Parathyroid adenoma (tissue), 2 donors: ENCODE data around the gene STPG2.

ENCODE experiments used
- H2AFZ ChIP-seq: fragments of 300-600 bp; sonication (generic); one replicate; pipeline ENCODE4 v1.7.0; 2017; ENCODE audit warnings: antibody characterized with exemption, mild to moderate bottlenecking
- H3K27ac ChIP-seq: fragments of 300-600 bp; sonication (generic); one replicate; pipeline ENCODE4 v1.7.0; 2017
- H3K27me3 ChIP-seq: fragments of 300-600 bp; sonication (generic); one replicate; pipeline ENCODE4 v1.7.0; 2017; ENCODE audit warnings: low read length; ENCODE audit not compliant: control insufficient read depth, insufficient read depth
- H3K36me3 ChIP-seq: fragments of 300-600 bp; sonication (generic); one replicate; pipeline ENCODE4 v1.7.0; 2017; ENCODE audit warnings: low read length; ENCODE audit not compliant: control insufficient read depth, insufficient read depth
- H3K4me1 ChIP-seq: fragments of 300-600 bp; sonication (generic); one replicate; pipeline ENCODE4 v1.7.0; 2017; ENCODE audit warnings: control low read depth
- H3K4me2 ChIP-seq: fragments of 300-600 bp; sonication (generic); one replicate; pipeline ENCODE4 v1.7.0; 2017; ENCODE audit warnings: low read length
- H3K4me3 ChIP-seq: fragments of 300-600 bp; sonication (generic); one replicate; pipeline ENCODE4 v1.7.0; 2017; ENCODE audit warnings: low read depth, low read length
- H3K79me2 ChIP-seq: fragments of 300-600 bp; sonication (generic); one replicate; pipeline ENCODE4 v1.7.0; 2017; ENCODE audit warnings: control low read depth
- H3K9ac ChIP-seq: fragments of 300-600 bp; sonication (generic); one replicate; pipeline ENCODE4 v1.7.0; 2017; ENCODE audit warnings: mild to moderate bottlenecking
- H3K9me3 ChIP-seq: fragments of 300-600 bp; sonication (generic); one replicate; pipeline ENCODE4 v1.7.0; 2017; ENCODE audit warnings: low read length; ENCODE audit not compliant: control insufficient read depth
- CTCF ChIP-seq: fragments of 300-600 bp; sonication (generic); IDR thresholded peaks from one replicate; pipeline ENCODE4 v1.7.0; 2017; ENCODE audit warnings: antibody characterized with exemption, mild to moderate bottlenecking
- donor health status: primary hyperparathyroidism.

Gene STPG2

GRCh38 chr4:97589481-97590196, 553.6 kb downstream of the STPG2 start:
- Histone ChIP-seq H3K9ac (no peak overlapping the region), H3K4me1 (no peaks in the 10 kb centered on the region), H3K27me3 (no peaks in the 10 kb centered on the region)

GRCh38 chr4:97587912-97588311, 555.4 kb downstream of the STPG2 start:
- H3K9ac ChIP-seq, result no peak overlapping the region
- no peak overlapping the region for H2AFZ ChIP-seq
- no peak overlapping the region for H3K27ac ChIP-seq
- H3K4me2 ChIP-seq, result no peak overlapping the region
- no peak overlapping the region for H3K4me3 ChIP-seq
- H3K4me1 ChIP-seq, result no peaks in the 10 kb centered on the region
- H3K27me3 ChIP-seq, result no peaks in the 10 kb centered on the region
- H3K9me3 ChIP-seq, result no peaks in the 10 kb centered on the region
- H3K79me2 ChIP-seq, result no peaks in the 10 kb centered on the region
- H3K36me3 ChIP-seq, result no peaks in the 10 kb centered on the region
- TF ChIP-seq CTCF, result no peak

More at GRCh38 chr4:97589481-97590196, 553.6 kb downstream of the STPG2 start:
- Histone ChIP-seq H3K79me2 (no peaks in the 10 kb centered on the region), H3K36me3 (no peaks in the 10 kb centered on the region), H3K4me3 (no peak overlapping the region), H3K27ac (no peak overlapping the region), H2AFZ (no peak overlapping the region), H3K4me2 (no peak overlapping the region), H3K9me3 (no peaks in the 10 kb centered on the region)
- no peak for TF ChIP-seq CTCF

- Histone ChIP-seq H3K9me3 (no peaks in the 10 kb centered on the region), H2AFZ (no peak overlapping the region), H3K4me3 (no peak overlapping the region), H3K4me1 (no peaks in the 10 kb centered on the region), H3K27me3 (no peaks in the 10 kb centered on the region), H3K27ac (no peak overlapping the region), H3K9ac (no peak overlapping the region), H3K36me3 (no peaks in the 10 kb centered on the region), H3K79me2 (no peaks in the 10 kb centered on the region), H3K4me2 (no peak overlapping the region)
- no peak for TF ChIP-seq CTCF
Measured at GRCh38 chr4:97585274-97585673, 558.0 kb downstream of the STPG2 start.

- no peak overlapping the region for H3K27ac ChIP-seq
- H3K9ac ChIP-seq, result no peak overlapping the region
- no peaks in the 10 kb centered on the region for H3K79me2 ChIP-seq
- no peaks in the 10 kb centered on the region for H3K4me1 ChIP-seq
- H3K4me2 ChIP-seq, result no peak overlapping the region
- H3K4me3 ChIP-seq, result no peak overlapping the region
- H3K36me3 ChIP-seq, result no peaks in the 10 kb centered on the region
- H2AFZ ChIP-seq, result no peak overlapping the region
- H3K27me3 ChIP-seq, result no peaks in the 10 kb centered on the region
- TF ChIP-seq CTCF, result no peak
- H3K9me3 ChIP-seq, result no peaks in the 10 kb centered on the region
Measured at GRCh38 chr4:97582890-97583289, 560.4 kb downstream of the STPG2 start.

GRCh38 chr4:97577004-97577403, 566.3 kb downstream of the STPG2 start:
- Histone ChIP-seq H3K36me3 (no peaks in the 10 kb centered on the region), H3K4me3 (no peak overlapping the region), H3K4me2 (no peak overlapping the region), H3K79me2 (no peaks in the 10 kb centered on the region), H2AFZ (no peak overlapping the region), H3K4me1 (no peaks in the 10 kb centered on the region), H3K9me3 (peaks cover 2% of the 10 kb centered on the region), H3K9ac (no peak overlapping the region), H3K27me3 (no peaks in the 10 kb centered on the region), H3K27ac (no peak overlapping the region)
- no peak for TF ChIP-seq CTCF
